ENCODE measurements around the gene OASL. TPM values are rescaled to one million over a fixed set of nuclear protein-coding genes. Genes with fewer than 3 reads are reported as not detected.

The OASL gene
- total RNA-seq, 4 donors from 2014 or later, result 2.4 to 9.7 (median 6.6) TPM

- intact Hi-C loops (cut with DNase I), result no loop called here
- Histone ChIP-seq H3K36me3 (no peaks in the 10 kb centered on the region), H3K4me3 (no peak overlapping the region), H3K27me3 (no peaks in the 10 kb centered on the region), H3K27ac (no peak overlapping the region), H3K4me1 (peaks cover 0 to 15% (median 8%) of the 10 kb centered on the region in 3 donors), H3K9me3 (no peaks in the 10 kb centered on the region)
- no peak for TF ChIP-seq CTCF (IDR thresholded peaks at IDR 0.05)
- no peak for TF ChIP-seq POLR2A (IDR thresholded peaks at IDR 0.05)
- 70 to 78% methylated on average over 11 of the region's 11 CpGs for WGBS, 2 donors
- no peak for DNase-seq
These were observed 23.5 kb upstream of the OASL start for GRCh38 chr12:121062391-121063045.

GRCh38 chr12:121061831-121062230 is 22.8 kb upstream of the OASL start:
- TF ChIP-seq POLR2A (IDR thresholded peaks at IDR 0.05) (no peak), CTCF (IDR thresholded peaks at IDR 0.05) (peak in 2 of 6 experiments; percentile 14 to 34)
- 44 to 48% methylated on average over 2 of the region's 2 CpGs for WGBS, 2 donors
- Histone ChIP-seq H3K4me3 (no peak overlapping the region), H3K27me3 (no peaks in the 10 kb centered on the region), H3K36me3 (no peaks in the 10 kb centered on the region), H3K9me3 (no peaks in the 10 kb centered on the region), H3K27ac (no peak overlapping the region), H3K4me1 (peaks cover 0 to 15% (median 8%) of the 10 kb centered on the region in 3 donors)
- no peak for DNase-seq
- intact Hi-C loops (cut with DNase I), result no loop called here

- intact Hi-C loops (cut with DNase I), result no loop called here
These were observed 21.3 kb upstream of the OASL start for GRCh38 chr12:121060149-121061001.

GRCh38 chr12:121059031-121059898 is 20.2 kb upstream of the OASL start:
- intact Hi-C loops (cut with DNase I), result no loop called here
- TF ChIP-seq POLR2A (IDR thresholded peaks at IDR 0.05), result no peak
- no peak for TF ChIP-seq CTCF (IDR thresholded peaks at IDR 0.05)
- DNase-seq, result no peak
- WGBS, 2 donors, result 65 to 82% methylated on average over 5 to 10 of the region's 10 CpGs
- Histone ChIP-seq H3K9me3 (no peaks in the 10 kb centered on the region), H3K4me3 (no peak overlapping the region), H3K36me3 (no peaks in the 10 kb centered on the region), H3K27ac (peak overlapping the region in 3 of 4 donors; percentile 60 to 79 (median 68)), H3K4me1 (peaks cover 0 to 15% (median 8%) of the 10 kb centered on the region in 3 donors), H3K27me3 (no peaks in the 10 kb centered on the region)

More at GRCh38 chr12:121060149-121061001, 21.3 kb upstream of the OASL start:
- H3K36me3 ChIP-seq, result no peaks in the 10 kb centered on the region
- no peaks in the 10 kb centered on the region for H3K9me3 ChIP-seq
- TF ChIP-seq CTCF (IDR thresholded peaks at IDR 0.05), result peak; percentile 27 to 68 (median 35)
- no peak for TF ChIP-seq POLR2A (IDR thresholded peaks at IDR 0.05)
- no peaks in the 10 kb centered on the region for H3K27me3 ChIP-seq
- peak overlapping the region; percentile 60 to 79 (median 65) for H3K27ac ChIP-seq
- peaks cover 0 to 15% (median 8%) of the 10 kb centered on the region in 3 donors for H3K4me1 ChIP-seq
- no peak for DNase-seq
- H3K4me3 ChIP-seq, result peak overlapping the region; percentile 17 to 59 (median 35)
- WGBS, 2 donors, result 25 to 43% methylated on average over 8 to 12 of the region's 16 CpGs
